GM19463 (cell line): Measurements from ENCODE around the gene ADH5.
A peak's percentile ranks its signal among the peaks of the same experiment; 100 is the strongest.
"Not testable (repeated sequence)": the region's sequence is repeated elsewhere in the genome, so short reads cannot be mapped to it uniquely, and the experiment has no call there.

Experiments used
- ATAC-seq: cut with Tn5 transposase; IDR thresholded peaks from one replicate; pipeline ENCODE4 v1.9.1; 2021; ENCODE audit warnings: mild to moderate bottlenecking, moderate library complexity; ENCODE audit not compliant: unreplicated experiment

Gene ADH5

GRCh38 chr4:99088481-99089365 lies at the start of gene ADH5:
Gene ADH5, minus strand, starts transcription at chr4:99088788. Its CDS starts 88 bp downstream, at chr4:99088700.
- peak; percentile 91 for ATAC-seq

- ATAC-seq, result no peak
These were observed 47.7 kb upstream of the ADH5 start for GRCh38 chr4:99136329-99136728.

- ATAC-seq, result no peak
These were observed 47.1 kb upstream of the ADH5 start for GRCh38 chr4:99135541-99136162.

GRCh38 chr4:99134586-99134985 lies 46.0 kb upstream of the ADH5 start:
- no peak for ATAC-seq

GRCh38 chr4:99131378-99131777 lies 42.8 kb upstream of the ADH5 start:
- ATAC-seq, result no peak

- ATAC-seq, result no peak
These were observed 37.8 kb upstream of the ADH5 start for GRCh38 chr4:99126376-99126775.

- ATAC-seq, result no peak
These were observed 32.4 kb upstream of the ADH5 start for GRCh38 chr4:99121008-99121407.

GRCh38 chr4:99120501-99120900 lies 31.9 kb upstream of the ADH5 start:
- ATAC-seq, result no peak

GRCh38 chr4:99117876-99118693 lies 29.5 kb upstream of the ADH5 start:
- no peak for ATAC-seq

GRCh38 chr4:99117122-99117841 lies 28.7 kb upstream of the ADH5 start:
- ATAC-seq, result not testable (repeated sequence)

GRCh38 chr4:99109286-99109685 lies 20.7 kb upstream of the ADH5 start:
- ATAC-seq, result not testable (repeated sequence)

- ATAC-seq, result no peak
These were observed 15.6 kb upstream of the ADH5 start for GRCh38 chr4:99104153-99104552.

GRCh38 chr4:99103166-99103565 lies 14.6 kb upstream of the ADH5 start:
- ATAC-seq, result no peak

- no peak for ATAC-seq
These were observed 14.0 kb upstream of the ADH5 start for GRCh38 chr4:99102634-99103033.

GRCh38 chr4:99100876-99101275 lies 12.3 kb upstream of the ADH5 start:
- no peak for ATAC-seq

- not testable (repeated sequence) for ATAC-seq
These were observed 11.2 kb upstream of the ADH5 start for GRCh38 chr4:99099814-99100213.

GRCh38 chr4:99099311-99099710 lies 10.7 kb upstream of the ADH5 start:
- no peak for ATAC-seq

- ATAC-seq, result not testable (repeated sequence)
These were observed 3.3 kb upstream of the ADH5 start for GRCh38 chr4:99091841-99092240.

GRCh38 chr4:99091216-99091575 lies 2.6 kb upstream of the ADH5 start:
- no peak for ATAC-seq

- ATAC-seq, result no peak
These were observed 2.1 kb upstream of the ADH5 start for GRCh38 chr4:99090481-99091215.
